Sigmoid colon (tissue), 4 donors: ENCODE results near the gene SDCCAG8.

Experiments used
- CTCF ChIP-seq, 4 experiments: fragments of 450-650 bp in 3 of 4; fragments of 200-600 bp in 1 of 4; IDR thresholded peaks; one replicate each; pipeline ENCODE4 v1.5.1; 2016 to 2019; ENCODE audit warnings: antibody characterized with exemption in 4 of 4, mild to moderate bottlenecking in 3 of 4, moderate library complexity in 2 of 4
- POLR2AphosphoS5 ChIP-seq, 4 donors: sonication (generic); formaldehyde crosslinking; IDR thresholded peaks; one replicate each; pipeline ENCODE4 v1.6.1; 2017; ENCODE audit warnings: antibody characterized with exemption in 4 of 4

DNA sequence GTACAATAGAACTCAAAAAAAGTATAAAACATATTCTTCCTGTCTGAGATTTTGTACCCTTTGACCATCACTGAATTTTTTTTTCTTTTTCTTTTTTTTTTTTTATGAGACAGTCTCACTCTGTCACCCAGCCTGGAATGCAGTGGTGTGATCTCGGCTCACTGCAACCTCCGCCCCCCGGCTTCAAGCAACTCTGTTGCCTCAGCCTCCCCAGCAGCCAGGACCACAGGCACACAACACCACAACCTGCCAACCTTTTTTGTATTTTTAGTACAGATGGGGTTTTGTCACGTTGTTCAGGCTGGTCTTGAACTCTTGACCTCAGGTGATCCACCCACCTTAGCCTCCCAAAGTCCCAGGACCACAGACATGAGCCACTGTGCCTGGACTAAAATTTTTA is 10.4 kb downstream of the SDCCAG8 start:
- TF ChIP-seq CTCF (IDR thresholded peaks at IDR 0.05) (no peak), POLR2AphosphoS5 (IDR thresholded peaks at IDR 0.05) (no peak)
